LNCaP clone FGC (cell line): Measurements from ENCODE around the gene ADAM21.

Experiments
- DNase-seq: peaks from one replicate; pipeline ENCODE4 v3.0.0-alpha.2; 2011; ENCODE audit warnings: low read depth
- H3K4me3 ChIP-seq: 2 replicates; pipeline ENCODE4 v1.5.1; 2011; ENCODE audit warnings: mild to moderate bottlenecking, low read depth, low read length, control low read depth
- TF ChIP-seq, protein P1 (sequence below): IDR thresholded peaks from 2 replicates; pipeline ENCODE4 v1.5.1; 2012; ENCODE audit warnings: mild to moderate bottlenecking; ENCODE audit not compliant: control insufficient read depth, insufficient read depth; ENCODE audit errors: extremely low read depth

The ADAM21 gene

DNA sequence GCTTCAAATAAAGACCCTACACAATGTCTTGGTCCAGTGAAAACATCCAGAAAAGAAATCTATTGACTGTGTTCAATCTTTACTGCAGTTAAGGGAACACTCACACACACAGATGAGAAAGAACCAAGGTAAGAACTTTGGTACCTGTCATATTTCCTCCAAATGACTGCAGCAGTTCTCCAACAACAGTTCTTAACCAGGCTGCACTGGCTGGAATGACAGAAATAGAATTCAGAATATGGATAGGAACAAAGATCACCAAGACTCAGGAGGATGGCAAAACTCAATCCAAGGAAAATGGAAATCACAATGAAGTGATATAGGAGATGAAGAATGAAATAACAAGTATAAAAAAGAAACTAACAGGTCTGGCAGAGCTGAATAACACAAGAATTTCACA lies 46.2 kb downstream of the ADAM21 start:
- no peak overlapping the region for H3K4me3 ChIP-seq
- TF ChIP-seq, protein P1, sequence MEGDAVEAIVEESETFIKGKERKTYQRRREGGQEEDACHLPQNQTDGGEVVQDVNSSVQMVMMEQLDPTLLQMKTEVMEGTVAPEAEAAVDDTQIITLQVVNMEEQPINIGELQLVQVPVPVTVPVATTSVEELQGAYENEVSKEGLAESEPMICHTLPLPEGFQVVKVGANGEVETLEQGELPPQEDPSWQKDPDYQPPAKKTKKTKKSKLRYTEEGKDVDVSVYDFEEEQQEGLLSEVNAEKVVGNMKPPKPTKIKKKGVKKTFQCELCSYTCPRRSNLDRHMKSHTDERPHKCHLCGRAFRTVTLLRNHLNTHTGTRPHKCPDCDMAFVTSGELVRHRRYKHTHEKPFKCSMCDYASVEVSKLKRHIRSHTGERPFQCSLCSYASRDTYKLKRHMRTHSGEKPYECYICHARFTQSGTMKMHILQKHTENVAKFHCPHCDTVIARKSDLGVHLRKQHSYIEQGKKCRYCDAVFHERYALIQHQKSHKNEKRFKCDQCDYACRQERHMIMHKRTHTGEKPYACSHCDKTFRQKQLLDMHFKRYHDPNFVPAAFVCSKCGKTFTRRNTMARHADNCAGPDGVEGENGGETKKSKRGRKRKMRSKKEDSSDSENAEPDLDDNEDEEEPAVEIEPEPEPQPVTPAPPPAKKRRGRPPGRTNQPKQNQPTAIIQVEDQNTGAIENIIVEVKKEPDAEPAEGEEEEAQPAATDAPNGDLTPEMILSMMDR: no peak
- DNase-seq: no peak
